Stimulated activated CD8-positive, alpha-beta memory T cell treated with anti-CD3 and anti-CD28 coated beads, Interleukin-12 subunit alpha, Interleukin-12 subunit beta, amount 100 ng/mL, for 4 hours (primary cell): ENCODE results near the gene MCIDAS.
A peak's percentile ranks its signal among the peaks of the same experiment; 100 is the strongest.

Experiments
- DNase-seq: peaks from one replicate; pipeline ENCODE4 v3.0.0-alpha.2; 2020; ENCODE audit warnings: low read depth

Gene MCIDAS

DNA sequence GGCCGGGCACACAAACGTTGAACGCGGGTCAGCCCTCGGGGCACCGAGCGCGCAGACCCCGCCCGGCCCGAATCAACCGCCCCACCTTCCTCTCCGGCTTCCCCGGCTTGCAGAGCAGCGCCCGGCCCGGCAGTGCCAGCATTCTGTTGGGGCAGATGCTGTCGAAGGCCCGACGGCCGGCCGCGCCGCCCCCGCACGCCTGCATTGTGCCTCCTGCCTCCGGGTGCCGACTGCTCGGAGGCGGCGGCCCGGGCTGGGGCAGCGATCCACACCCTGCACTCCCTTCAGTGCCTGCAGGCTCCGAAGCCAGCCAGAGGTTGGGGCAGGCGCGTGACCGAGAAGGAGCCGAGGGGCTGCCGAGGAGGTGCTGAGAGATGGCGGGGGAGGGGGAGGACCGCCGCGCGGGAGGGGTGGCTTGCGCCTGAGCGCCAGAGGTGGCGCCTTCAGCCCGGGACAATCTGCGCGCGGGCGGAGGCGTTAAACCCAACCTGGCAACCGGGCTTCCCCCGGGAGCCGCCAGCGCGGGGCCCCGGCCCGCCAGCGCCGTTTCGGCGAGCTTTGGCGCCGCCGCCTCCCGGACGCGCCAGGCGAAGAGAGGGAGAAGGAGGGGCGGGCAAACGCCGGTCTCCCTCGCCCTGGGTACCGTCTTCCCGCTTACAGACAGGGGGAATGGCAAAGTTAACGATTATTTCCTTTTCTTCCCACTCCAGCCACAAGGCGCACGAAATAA lies at the start of gene MCIDAS:
MCIDAS (minus strand) TSS at position 382 of the 730 bp plus-strand sequence; CDS start at position 205, 177 bp downstream.
- peak; percentile 49 for DNase-seq

DNA sequence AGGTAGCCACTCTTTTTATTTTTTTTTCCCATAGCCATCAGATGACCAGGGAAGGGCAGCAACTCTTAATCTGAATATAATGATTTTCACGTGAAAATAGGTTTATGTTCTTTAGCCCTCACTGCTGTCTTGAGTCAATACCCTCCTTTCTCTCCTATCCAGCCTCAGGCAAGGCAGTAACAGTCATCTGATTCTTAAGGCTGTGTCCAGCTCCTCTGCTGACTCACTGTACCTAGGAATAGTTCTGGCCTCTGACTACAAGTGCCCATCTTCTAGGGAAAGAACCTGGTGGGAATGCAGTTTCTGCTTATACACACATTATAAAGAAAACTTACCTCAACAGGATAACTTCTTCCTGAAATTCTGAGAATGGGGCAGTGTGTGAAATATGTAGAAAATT lies 49.7 kb upstream of the MCIDAS start:
- DNase-seq: no peak

DNA sequence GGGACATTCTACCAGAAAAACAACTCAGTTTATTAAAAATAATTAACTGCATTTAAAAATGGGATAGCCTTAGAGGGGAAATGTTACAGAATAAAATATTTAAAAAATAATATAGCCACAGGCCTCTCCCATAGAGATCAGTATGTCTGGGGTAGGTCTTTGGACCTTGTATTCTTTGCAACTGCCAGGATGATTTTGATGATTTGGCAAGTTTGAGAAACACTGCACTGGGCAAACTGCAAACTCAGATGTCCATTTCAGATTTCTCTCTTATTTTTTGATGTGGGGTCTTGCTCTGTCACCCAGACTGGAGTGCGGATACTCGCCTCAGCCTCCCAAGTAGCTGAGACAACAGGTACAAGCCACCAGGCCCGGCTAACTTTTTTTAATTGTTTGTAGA lies 31.2 kb upstream of the MCIDAS start:
- no peak for DNase-seq

DNA sequence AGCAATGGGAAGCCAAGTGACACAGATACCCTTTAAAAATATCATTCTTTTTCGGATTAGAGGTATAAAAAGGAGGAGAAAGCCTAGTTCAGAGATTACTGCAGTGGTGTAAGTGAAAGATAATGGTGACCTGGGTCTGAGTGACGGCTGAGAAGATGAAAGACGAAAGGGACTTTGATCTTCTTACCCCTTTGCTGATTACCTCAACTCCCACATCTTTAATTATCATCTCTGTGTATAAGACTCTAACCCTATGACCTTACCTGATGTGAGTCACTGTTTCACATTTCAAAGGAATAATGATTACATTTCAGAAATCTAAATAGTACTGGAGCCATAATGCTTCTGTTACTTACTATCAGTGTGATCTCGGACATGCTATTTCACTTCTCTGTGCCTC lies 27.7 kb upstream of the MCIDAS start:
- no peak for DNase-seq

DNA sequence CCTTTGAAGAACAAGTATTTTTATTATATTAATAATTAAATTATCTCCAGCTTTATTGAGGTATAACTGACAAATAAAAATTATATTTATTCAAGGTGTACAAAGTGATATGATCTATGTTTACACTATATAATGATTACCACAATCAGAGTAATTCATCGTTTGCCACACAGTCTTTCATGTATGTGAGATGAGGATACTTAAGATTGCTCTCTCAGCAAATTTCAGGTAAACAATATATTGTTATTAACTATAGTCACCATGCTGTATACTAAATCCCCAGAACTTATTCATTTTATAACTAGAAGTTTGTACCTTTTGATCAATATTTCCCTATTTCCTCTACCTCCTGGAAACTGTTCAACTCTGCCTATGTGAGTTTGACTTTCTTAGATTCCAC lies 22.9 kb upstream of the MCIDAS start:
- no peak for DNase-seq

DNA sequence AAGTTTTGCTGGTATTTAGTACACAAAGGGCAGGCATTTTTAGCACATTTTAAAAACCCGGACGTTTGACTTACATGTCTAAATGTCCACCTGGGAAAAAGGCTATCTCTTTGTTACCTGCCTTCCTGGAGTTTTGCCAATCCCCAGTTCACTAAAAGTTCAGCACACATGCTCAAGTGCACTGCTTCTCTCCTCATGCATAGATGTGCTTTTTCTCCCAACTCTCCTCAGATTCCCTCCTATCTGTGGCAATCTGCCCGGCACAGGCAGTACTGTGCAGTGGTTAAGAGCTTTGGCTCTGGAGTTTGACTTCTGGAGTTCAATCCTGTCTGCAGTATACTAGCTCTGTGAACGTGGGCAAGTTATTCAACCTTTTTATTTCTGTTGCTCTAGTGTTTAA lies 14.6 kb upstream of the MCIDAS start:
- DNase-seq: no peak

DNA sequence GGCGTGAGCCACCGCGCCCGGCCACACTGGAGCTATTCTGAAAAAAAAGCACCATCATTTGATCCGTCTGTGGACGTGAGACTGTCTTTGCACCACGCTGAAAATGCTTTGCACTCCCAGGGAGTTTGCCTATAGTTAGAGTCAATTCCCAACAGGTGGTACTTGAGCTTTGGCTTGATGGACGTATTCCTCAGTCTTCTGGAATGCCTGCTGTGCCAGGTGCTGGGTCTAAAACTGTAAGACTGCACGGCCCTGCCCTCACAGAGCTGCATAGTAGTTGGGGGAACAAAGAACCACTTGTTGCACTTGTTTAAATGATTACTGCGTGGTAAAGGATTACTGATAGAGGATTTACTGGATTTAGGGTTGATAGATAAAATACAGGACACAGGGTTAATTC lies 9.7 kb upstream of the MCIDAS start:
- DNase-seq: no peak

DNA sequence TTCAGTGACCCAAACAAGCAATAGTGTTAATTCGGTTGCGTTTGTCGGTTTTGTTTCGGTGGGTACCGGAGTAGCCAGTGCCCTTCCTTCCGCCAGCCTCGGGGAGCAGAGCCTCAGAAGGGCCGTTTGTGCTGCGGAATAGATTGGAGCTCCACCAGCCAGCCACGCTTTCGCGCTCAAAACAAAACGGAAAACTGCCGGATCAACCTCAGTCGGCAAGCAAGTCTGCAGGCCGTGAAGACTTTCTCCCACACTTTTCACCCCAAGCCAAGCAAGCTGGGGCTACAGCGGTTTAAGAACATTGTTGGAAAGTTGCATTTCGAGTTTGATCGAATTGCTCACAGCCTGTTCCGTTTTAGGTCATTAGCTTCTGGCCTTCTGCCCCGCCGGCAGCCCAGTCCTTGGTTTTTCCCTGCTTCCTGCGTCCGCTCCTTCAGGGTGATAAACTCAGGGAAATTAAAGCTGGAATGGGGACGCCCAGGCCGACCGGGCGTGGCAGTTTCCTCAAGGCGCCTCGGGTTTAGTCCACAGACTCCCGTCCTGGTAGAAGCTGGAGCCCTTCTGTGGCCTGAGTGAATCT lies 7.1 kb upstream of the MCIDAS start:
- DNase-seq: no peak

DNA sequence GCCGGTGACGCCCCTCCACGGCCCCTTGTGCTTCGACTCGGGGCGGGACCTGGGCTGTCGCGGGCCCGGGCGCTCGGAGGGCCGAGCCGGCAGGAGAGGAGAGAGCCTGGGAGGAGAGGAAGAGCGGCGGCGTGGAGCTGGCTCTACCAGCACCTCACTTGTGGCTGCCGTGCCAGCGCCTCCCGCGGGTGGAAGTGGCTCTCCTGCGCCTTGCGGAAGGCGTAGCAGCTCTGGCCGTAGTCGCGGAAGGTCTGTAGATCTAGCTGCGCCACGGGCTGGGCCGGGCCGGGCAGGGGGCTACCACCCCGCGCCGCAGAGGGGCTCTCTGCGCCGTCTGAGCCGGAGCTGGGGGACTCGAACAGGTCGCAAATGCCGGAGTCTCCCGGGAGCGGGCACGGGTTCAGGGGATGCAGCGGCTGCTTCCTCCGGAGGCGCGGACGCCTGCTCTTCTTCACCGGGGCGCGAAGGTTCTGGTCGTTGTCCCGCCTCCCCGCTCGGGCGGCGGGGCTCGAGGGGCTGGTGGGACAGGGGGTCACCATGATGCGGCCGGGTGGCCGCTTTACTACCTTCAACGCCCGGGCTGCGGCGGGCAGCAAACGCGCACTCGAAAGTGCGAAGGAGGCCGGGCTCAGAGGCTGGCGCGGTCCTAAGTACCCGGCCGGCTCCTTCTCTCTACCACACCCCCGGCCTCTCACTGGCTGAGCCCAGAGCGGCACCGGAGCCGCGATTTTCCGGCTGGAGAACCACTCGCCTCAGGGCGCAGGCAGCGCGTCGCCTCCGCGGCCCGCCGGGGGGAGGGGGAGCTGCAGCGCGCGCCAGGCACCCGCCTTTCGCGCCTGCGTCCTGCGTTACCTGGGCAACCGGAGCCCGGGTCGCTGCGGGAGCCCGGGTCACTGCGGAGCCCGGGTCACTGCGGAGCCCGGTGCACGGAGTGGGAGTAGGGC lies 6.1 kb upstream of the MCIDAS start, which contains the start of gene CCNO:
CCNO (minus strand) TSS at position 624 of the 944 bp plus-strand sequence; CDS start at position 539, 85 bp downstream.
- no peak for DNase-seq

DNA sequence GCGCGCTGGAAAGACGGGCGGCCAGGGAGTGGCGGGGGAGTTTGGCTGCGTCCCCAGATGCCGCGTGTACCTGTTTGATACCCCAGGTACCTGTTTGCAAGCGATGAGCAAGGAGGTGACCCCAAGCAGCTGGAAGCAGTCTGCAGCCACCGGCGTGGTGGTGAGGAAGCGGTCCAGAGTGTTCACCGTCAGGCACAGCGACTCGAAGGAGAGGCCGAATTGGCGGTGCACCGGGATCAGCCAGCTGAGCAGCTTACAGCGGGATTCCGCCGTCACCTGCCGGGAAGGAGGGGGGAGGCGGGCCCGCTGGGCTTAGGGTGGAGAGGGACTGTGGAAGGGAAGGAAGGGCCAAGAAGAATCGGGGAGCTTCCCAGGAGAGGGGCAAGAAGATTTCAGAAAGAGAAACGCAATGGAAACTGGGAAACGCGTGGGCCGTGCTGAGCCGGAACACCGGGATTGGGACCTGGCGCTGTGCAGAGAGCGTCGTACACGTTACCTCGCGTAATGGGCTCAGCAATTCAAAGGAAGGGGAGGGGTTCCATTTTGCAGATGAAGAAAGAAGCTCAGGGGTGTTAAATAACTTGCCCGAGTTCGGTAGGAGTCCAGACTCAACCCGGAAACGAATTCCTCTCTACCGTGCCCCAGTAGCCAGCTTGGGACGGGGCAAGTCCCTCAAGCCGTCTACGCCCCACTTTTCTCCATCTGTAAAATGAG lies 5.3 kb upstream of the MCIDAS start:
- DNase-seq: no peak

DNA sequence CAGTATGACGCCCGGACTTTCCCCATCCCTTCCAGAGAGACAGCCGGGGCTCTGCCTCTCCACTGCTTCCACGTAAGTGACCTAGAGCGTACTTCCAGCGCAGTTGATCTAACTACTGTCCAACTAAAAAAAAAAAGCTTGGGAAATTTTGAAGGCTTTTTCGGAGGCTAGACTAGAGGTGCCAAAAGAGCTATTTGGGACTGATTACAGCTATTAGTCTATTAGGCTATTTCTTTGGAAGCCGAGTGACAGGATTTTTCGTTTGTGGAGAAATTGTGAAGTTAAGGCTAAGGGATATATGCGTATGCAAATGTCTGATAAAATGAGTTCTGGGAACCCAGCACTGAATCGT lies 4.8 kb upstream of the MCIDAS start:
- DNase-seq: no peak

DNA sequence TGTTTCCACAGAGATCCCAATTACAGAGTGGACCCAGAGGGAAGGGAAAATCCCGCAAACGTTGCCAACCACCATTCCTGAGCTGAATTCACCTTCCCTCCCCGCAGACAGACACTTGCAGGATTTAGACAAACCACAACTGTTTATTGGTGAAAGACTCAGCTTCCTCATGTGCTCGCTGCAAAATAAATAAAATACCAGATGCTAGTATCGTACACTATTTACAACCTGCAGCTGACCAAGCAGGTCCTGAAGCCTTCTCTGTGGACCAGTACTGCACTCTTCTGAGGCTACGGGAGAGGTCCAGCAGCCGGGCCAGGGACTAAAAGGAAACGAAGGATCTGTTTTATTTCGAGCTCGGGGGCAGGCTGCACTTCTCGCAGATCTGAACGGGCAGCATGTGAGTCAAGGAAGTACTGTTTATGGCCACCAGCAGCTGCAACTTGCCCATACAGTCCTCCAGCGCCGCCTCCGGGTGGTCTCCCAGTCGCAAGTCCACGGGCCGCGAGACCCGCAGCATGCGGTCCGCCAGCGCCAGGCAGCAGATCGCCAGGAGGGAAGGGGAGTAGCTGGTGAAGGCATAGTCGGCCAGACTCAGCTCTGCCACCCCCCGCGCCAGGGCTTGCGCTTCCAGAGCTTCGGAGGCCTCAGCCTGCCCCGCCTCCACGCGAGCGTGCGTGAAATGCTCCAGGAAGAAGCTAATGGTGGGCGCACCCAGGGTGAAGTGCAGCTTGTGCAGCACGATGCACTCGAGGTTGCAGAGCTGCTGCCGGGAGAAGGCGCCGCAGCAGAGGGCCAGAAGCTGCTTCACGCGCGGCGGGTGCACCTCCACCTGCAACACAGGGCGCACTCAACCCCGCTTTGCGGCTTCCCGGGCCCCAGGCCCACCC lies 4.2 kb upstream of the MCIDAS start:
- DNase-seq: no peak

DNA sequence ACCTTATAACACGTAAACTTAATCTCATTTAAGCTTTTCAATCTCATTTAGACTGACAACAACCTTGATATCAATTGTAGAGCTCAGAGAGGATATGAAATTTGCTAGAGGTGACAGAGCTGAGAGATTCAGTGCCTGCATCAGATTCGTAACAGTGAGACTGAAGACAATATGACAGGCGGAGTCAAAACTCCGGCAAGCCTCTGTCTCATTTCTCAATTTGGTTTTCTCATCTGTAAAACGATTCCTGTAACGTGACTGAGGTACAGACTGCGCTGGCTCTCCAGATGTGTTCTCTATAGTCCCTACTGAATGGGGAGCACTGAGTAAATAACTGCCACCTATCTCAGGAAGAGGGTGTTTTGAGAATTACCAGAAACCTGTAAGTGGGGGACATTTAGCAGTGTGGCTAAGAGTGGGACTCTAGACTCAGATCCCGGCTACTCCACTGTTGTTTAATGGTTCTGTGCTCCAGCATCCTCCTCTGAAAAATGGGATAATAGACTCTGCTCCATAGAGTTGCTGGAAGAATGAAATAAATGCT lies 3.0 kb upstream of the MCIDAS start:
- DNase-seq: no peak

DNA sequence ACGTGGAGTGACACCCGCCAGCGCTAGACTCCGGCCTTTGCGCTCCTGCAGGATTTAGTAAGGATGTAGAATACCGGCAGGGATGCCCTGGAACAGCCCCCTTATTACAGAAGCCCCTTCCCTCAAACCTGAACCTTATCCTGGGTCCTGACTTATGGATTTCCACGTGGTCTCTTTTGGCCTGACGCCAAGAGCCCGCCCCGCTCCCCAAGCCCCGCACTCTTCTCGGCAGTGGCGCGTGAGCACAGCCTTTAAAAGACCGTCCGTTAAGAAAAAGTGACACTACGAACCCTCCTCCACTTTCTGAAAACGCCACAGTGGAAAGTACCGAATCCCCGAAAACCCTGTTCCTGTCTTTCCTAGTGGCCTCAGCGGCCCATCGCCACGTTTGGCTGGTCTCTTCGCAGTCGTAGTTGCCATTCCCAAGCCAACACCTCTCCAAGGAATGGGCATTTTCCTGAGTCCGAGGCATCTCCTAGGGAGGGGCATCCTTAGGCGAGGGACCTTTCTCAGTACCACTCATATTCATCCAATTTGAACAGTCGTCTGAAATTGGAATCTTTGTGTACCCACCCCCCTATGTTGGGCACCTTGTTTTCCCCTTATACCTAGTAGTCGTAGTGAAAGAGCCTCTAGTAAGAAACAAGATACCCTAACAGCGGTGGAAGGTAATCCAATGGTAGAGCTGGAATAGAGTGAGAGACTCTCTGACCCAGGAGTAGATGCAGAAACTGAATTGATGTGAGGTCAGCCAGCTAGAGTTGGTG lies 732 bp upstream of the MCIDAS start:
- DNase-seq: no peak

DNA sequence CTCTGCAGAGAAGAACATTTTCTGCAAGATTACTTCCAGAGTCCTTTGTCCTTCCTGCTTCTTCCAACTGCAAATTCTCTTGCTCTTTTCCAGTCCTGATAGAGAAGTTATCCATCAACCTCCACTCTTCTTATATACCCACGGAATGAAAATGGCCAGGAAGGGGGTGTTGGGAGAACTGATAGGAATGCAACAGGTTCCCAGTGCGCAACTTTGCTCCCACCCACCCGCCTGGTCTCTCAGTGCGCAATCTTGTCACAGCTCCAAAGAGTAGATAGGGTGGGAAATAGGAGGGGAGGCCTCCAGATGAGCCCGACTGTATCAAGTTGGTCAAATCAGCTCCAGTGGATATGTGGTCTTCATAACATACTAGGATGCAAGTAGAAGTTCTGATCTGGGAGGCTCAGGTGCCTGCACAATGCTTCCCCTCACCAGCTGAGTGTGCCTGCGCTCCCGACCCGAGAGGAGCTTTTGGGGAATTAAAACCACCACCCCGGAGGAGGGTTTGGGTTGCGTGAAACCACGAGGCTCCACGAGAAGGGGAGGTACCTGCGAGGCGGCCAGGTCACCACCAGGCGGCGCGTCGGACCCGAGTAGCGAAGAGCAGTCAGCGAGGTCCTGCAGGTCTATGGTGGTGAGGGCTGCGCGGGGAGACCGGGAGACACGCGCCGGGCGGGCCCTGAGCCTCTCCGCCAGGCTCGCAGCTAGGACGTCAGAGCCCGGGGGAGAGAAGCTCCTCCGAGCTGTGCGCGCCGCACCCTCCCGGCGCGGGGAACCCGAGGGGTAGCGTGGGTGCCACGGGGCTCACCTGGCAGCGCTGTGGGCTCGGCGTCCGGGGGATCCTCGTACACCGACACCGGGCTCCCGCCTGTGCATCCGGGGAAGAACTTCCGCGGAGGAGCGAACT lies 835 bp downstream of the MCIDAS start:
- no peak for DNase-seq

DNA sequence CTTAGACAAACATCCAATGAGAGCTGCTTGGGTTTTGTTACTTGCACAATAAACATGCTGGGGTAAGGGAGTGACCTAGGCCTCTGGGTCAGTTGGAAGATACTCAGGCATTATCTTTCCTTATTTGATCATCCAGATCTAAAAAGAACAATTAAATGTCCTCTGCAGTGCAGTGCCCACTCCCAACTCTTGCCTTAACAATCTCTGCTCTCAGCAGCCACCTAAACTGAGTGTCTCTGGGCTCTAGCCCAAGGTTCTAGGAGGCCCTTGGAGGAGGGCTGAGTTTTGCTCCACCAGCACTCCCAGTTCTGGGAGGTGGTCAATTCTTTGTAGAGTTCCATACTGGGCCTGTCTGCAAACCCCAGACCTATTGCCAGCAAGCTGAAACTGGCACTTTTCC lies 1.8 kb downstream of the MCIDAS start:
- DNase-seq: no peak

DNA sequence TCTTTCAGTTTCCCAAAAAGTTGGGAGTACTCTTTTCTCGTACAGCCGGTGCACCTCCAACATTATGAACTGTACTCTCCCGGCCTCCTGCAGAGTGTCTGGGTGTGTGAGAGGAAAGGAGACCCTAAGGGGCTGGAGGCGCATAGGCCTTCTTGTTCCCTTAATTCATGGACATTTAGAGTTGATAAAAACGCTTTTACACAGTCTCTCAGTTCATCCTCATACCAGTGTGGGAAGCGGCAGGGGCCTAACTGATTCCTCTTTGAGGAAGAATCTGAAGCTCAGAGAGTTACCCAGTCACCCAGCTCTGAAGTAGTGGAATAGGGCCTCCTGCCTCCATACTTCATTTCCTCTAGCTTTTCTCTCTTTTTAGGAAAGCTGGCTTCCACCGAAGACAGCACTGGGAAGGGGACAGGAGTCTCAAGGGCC lies 3.3 kb downstream of the MCIDAS start:
- no peak for DNase-seq

DNA sequence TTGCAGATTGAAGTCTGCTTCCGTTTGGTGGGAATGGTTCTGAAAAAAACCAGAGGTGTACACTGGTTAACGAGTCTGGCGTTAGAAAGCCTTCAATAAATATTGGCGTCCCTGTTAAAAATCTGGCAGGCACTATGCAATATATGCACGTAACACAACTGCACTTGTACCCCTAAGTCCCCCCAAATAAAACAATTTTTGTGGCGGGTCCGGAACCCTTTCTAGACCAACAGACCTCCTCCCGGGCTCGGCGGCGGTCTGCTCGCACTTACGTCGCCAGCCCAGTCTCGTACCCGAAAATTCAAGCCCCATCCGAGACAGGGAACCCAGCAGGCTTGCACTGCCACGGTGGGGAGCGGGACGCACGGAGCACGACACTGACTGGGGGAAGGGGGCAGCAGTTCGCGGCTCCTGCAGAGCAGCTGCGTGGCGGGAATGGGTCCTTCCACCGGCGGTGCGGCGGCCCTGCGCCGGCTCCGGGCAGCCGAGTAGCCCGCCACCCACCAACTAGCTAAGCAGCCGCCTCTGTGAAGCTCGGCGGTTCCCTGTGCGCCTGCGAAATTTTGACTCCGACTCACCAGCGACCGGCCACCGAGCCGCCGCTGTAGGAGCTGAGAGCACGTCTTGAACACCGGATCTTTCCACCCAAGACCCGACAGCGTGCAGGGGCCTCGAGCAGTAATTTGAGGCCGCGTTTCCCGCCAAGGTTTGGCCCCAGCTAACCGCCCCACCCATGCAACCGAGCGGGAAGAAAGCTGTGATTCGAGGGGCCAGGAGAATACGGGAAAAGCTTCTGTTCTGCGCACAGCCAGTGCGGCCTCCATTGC lies 3.9 kb downstream of the MCIDAS start:
- DNase-seq: no peak
